ENCODE data around the gene FPGS.
"Not testable (repeated sequence)": the region's sequence is repeated elsewhere in the genome, so short reads cannot be mapped to it uniquely, and the experiment has no call there.

The FPGS gene

GRCh38 chr9:127814619-127815511 is 12.2 kb downstream of the FPGS start:
- no peak for DNase-seq

- DNase-seq = no peak
These were observed 13.1 kb downstream of the FPGS start for GRCh38 chr9:127815512-127816361.

- no peak for DNase-seq
These were observed 13.7 kb downstream of the FPGS start for GRCh38 chr9:127816362-127816725.

DNA sequence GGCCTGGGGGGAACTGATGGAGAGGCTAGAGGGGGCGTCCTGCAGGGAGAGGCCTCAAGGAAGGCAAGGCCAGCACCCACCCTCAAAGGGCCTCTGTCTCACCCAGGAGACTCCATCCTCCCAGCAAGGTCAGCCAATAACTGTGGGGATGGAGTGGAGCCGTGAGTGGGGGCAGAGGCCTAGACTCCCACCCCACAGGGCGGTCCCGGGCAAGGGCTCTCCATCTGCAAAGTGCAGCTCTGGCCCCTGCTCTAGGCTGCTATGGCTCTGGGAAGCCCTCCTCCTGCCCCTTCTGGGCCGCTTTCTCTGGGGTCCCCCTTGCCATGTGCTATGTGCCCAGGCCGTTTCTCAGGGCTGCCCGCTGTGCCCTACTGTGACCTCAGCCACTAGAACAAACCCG is 14.0 kb downstream of the FPGS start:
- no peak for DNase-seq

- DNase-seq = no peak
These were observed 15.3 kb downstream of the FPGS start for GRCh38 chr9:127817881-127818434.

DNA sequence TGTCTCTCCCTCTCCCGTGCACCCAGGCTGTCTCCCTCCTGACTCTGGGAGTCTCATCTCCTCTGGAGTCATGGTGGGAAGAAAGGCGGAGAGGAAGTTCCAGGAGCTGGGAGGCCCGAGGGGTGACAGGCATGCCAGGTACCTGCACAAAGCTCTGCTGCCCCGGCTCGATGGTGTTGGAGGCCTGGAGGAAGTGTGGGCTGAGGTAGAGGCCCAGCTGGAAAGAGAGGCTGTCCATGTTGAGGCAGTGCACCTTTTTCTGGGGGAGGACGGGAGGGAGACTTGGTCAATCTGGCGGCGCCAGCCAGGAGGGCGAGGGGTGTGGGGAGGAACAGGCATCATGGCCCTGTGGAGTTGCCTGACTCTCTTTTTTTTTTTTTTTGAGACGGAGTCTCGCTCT is 15.9 kb downstream of the FPGS start:
- DNase-seq = no peak

- no peak for DNase-seq
These were observed 19.4 kb downstream of the FPGS start for GRCh38 chr9:127822108-127822507.

GRCh38 chr9:127825319-127826051 is 22.8 kb downstream of the FPGS start:
- no peak for DNase-seq

GRCh38 chr9:127826253-127826913 is 23.7 kb downstream of the FPGS start:
- no peak for DNase-seq

GRCh38 chr9:127828262-127829031 is 25.8 kb downstream of the FPGS start:
- no peak for DNase-seq

DNA sequence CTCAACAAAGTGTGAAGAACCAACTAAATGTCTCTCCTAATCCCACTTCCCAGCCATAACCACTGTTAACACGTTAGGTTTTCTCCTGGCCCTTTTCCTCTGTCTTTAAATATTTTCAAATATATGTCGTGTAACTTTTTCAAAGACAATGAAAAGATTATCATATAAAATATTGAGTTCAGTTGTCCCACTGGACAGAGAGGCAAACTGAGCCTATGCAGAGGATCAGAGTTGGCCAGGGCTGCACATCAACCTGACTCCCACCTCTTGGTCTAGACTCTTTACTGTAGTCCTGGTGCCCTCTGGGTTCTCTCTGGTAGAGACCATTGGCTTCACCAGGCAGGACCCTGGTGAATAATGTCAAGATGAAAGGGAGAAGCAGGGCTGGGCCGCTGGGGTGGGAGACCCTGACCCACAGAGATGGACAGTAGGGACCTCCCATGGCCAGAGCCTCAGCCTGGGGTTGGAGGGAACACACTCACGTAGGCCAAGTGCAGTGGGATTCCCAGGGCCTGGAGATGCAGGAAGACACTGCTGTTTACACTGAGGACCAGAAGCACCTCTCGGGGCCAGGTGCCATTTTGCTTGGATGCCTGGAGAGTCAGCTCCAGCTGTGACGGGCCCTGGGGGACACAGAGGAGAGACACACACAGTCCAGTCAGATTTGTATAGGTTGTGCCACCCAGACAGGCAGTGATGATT is 26.7 kb downstream of the FPGS start:
- no peak for DNase-seq

- no peak for DNase-seq
These were observed 29.6 kb downstream of the FPGS start for GRCh38 chr9:127832248-127832647.

GRCh38 chr9:127833555-127833954 is 30.9 kb downstream of the FPGS start:
- DNase-seq = no peak

DNA sequence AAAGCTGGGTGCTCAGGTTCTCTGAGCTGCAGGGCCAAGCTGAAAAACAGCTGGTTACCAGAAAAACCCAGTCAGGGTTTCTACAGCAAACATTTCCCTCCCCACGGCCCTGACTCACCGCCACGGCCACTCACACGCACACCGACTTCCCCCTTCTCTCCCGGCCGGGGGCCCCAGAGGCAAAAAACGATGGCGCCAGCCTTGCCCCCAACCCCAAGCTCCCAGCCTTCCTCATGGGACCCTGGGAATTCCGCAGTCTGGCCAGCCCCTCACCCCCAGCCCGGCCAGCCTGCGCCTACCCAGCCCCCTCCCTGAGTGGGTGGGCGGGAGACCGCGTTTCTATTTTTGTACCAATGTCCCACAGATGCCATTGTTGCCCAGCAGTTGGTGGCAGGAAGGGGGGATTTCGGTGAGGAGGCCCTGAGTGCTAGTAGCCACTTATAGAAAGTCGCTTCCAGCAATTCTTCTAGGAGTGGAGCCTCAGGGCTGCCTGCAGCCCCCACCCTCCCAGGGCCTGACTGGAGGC is 33.4 kb downstream of the FPGS start:
- no peak for DNase-seq

- DNase-seq = not testable (repeated sequence)
These were observed 33.9 kb downstream of the FPGS start for GRCh38 chr9:127836561-127836960.

- DNase-seq = no peak
These were observed 34.7 kb downstream of the FPGS start for GRCh38 chr9:127837346-127837745.

DNA sequence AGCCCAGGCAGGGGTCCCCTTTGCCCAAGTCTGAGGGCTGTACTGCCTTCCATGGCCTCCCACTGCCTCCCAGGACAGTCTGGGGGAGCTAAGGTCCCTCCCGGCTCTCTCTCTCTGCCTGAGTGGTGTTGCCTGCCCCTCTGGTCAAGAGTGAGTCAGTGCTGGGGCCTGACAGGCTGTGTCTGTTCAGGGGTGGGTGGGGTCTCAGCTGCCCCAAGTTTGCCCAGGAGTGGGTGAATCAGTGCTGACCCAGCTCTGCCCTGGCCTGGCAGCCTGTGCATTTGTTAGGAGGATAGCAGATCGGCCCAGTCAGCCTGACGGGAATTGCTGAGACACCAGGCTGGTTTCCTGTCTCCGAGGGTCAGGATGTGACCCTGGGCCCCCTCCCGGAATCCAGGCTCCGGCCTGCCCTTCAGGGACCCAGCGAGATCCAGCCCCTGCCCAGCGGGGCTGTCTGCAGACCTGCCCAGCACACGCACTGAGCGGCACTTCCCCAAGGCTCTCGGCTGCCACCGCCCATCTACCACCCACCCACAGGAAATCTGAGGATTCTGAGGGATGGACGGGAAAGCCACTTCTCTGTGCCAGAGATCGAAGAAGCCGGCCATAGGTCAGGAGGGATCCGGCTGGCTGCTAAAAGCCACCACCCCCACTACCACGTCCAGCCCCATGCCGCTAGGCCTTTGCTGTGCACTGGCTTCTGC is 35.8 kb downstream of the FPGS start:
- DNase-seq = no peak

DNA sequence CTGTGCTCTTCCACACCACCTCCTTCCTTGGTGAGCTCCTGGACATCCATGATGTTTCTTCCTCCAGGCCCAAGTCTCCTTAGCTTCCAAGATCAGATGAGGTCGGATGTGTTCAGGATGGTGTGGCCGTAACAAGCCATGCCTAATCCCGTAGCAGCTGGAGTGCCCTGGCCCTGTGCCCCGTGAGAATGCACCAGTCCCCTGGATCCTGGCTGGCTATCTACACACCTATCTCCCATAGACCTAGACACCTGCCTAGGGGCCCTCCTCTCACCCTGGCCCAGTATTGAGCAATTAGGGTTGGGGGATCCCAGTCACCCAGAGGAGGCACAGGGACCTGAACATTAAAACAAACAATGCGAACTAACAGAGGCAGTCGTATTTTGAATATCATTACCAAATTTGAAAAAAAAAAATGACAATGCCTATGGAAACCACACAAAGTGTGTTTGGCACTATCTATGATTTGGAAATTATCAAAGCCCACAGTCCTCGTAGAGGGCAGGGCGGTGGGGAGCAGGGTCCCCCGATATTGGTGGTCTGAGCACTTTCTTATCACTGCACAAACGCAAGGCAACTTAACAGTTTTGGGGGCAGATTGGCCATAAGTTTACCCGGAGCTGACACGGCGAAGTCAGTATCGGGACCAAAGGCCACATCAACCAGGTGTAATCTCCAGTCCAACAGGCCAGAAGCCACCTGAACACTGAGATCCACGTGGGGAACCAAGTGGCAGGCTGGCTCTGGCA is 38.6 kb downstream of the FPGS start:
- no peak for DNase-seq

- DNase-seq = no peak
These were observed 42.2 kb downstream of the FPGS start for GRCh38 chr9:127844821-127845359.
